Natural killer cell treated with Interleukin-12 subunit alpha and Interleukin-12 subunit beta and Interleukin-15 and Interleukin-18, amount 100 ng/mL, for 72 hours (primary cell): ENCODE data around the gene NOS3. TPM values are rescaled to one million over a fixed set of nuclear protein-coding genes. Genes with fewer than 3 reads are reported as not detected.

Source experiments
- ATAC-seq, 2 donors: fragments of 150-1000 bp; cut with Tn5 transposase in 1 of 2; sonication (Bioruptor Pico), chemical (Tn5 transposase) in 1 of 2; 2 replicates each; pipeline ENCODE4 v1.10.0; 2021
- DNase-seq: peaks from one replicate; pipeline ENCODE4 v3.0.0; 2022; ENCODE audit warnings: low spot score
- H3K27ac Mint-ChIP-seq, 2 donors: 1 replicate in 1 of 2; 2 replicates in 1 of 2; pipeline ENCODE4 v1.8.0; 2022; ENCODE audit warnings: mixed read lengths in 2 of 2, mild to moderate bottlenecking in 1 of 2, moderate library complexity in 1 of 2
- H3K27me3 Mint-ChIP-seq, 2 donors: 1 replicate in 1 of 2; 2 replicates in 1 of 2; pipeline ENCODE4 v1.8.0; 2022; ENCODE audit warnings: mixed read lengths in 2 of 2
- H3K36me3 Mint-ChIP-seq: one replicate; pipeline ENCODE4 v1.8.0; 2022; ENCODE audit warnings: mixed read lengths
- H3K4me1 Mint-ChIP-seq, 2 donors: 1 replicate in 1 of 2; 2 replicates in 1 of 2; pipeline ENCODE4 v1.8.0; 2022; ENCODE audit warnings: low read depth in 2 of 2, mixed read lengths in 2 of 2, mild to moderate bottlenecking in 1 of 2
- H3K4me3 Mint-ChIP-seq: one replicate; pipeline ENCODE4 v1.8.0; 2022; ENCODE audit warnings: mixed read lengths
- H3K9me3 Mint-ChIP-seq: 2 replicates; pipeline ENCODE4 v1.8.0; 2022; ENCODE audit warnings: mixed read lengths
- total RNA-seq, 2 donors: library from RNA; stranded (reverse); gene quantifications; one replicate each; pipeline ENCODE4 v1.2.3, GENCODE V29; 2022

NOS3 gene
- total RNA-seq, 2 donors from 2014 or later = 1.2 to 8.0 TPM

DNA sequence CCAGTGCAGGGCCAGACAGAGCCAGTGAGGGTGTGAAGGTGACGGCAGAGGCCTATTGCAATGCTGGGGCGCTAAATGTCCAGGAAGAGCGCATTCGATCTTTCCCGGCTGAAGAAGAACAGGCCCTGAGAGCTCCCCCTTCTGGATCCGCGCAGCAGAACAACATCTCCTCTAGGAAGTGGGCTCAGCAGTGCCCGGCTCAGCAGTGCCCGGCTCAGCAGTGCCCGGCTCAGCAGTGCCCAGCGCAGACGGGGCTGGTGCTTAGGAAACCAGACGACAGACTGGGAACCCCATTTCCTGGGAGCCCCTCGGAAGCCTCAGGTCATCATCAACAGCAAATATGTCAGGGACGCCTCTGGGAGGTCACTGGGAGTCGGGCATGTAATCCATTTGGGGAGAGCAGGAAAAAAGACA is 4.7 kb upstream of the NOS3 start:
- peaks cover 21 to 24% of the 10 kb centered on the region in 2 donors for H3K27me3 Mint-ChIP-seq
- no peaks in the 10 kb centered on the region for H3K9me3 Mint-ChIP-seq
- DNase-seq (no peak), ATAC-seq (peak; percentile 58 to 77)
- H3K36me3 Mint-ChIP-seq = no peaks in the 10 kb centered on the region
- H3K4me3 Mint-ChIP-seq = no peak overlapping the region
- H3K4me1 Mint-ChIP-seq = peaks cover 11 to 17% of the 10 kb centered on the region in 2 donors
- H3K27ac Mint-ChIP-seq = no peak overlapping the region

DNA sequence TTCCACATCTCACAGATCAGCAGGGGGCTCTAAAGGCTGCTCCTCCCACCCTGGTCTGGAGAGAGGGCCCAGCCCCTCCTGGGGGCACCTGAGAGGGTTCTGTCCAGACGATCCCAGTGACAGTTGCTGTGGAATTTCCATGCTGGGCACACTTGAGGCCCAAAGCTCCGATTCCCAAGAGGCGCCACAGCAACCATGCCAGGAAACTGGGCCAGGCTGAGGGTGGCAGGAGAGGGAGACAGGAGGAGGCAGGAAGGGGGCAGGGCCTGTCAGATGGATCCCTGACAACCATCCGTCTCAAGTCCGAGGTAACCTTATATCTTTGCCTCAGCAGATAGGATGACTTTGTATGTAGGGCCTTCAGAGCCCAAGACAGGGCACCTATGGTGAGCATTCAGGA is 4.3 kb upstream of the NOS3 start:
- peaks cover 11 to 17% of the 10 kb centered on the region in 2 donors for H3K4me1 Mint-ChIP-seq
- H3K36me3 Mint-ChIP-seq = no peaks in the 10 kb centered on the region
- DNase-seq (no peak), ATAC-seq (no peak)
- H3K9me3 Mint-ChIP-seq = no peaks in the 10 kb centered on the region
- H3K27ac Mint-ChIP-seq = no peak overlapping the region
- H3K27me3 Mint-ChIP-seq = peaks cover 17 to 22% of the 10 kb centered on the region in 2 donors
- H3K4me3 Mint-ChIP-seq = no peak overlapping the region

DNA sequence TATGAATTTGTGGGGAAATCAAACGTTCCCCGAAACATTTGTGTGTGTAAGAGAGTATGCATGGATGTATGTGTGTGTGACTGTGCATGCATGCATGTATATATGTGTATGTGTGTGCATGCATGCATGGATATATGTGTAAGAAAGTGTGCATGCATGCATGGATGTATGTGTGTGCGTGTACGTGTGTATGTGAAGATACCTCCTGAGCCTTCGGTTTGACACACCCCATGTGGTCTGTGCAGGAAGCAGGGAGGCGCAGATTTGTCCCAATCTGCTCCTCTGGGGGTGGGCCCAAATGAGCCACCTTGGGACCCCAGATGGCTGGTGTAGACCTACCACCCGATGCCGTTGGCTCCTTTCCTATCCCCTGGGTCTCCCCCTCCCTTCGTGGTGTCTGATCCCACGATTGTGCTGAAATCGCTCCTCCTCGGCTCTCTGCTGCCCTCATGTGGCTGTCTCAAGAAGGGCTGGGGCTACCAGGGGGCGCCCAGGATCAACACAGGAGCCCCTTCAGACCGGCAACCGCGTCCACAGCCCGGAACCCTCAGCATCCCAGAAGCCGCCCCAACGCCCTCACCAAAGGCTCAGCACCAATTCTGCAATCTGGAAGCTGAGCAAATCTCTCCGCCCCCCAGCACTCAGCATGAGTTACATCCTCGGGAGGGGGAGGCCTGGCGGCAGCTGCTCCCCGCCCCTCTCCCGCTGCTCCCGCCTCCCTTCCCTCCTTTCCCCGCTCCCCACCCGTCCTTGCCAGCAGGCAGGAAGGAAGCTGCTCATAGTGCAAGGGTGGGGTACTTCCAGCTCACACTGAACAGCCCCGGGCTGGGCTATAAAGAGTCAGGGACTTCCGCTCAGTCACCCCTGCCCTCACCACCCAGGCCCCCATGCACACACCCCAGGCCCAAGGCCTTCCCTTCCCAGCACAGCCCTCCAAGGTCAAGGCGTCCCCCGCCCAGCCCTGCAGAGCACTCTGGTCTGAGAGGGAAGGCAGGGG is 2.3 kb upstream of the NOS3 start:
- H3K4me1 Mint-ChIP-seq = peaks cover 11 to 21% of the 10 kb centered on the region in 2 donors
- H3K9me3 Mint-ChIP-seq = no peaks in the 10 kb centered on the region
- DNase-seq = no peak
- no peak overlapping the region for H3K27ac Mint-ChIP-seq
- no peaks in the 10 kb centered on the region for H3K36me3 Mint-ChIP-seq
- H3K27me3 Mint-ChIP-seq = peaks cover 2 to 12% of the 10 kb centered on the region in 2 donors
- ATAC-seq = peak; percentile 68 to 74
- no peak overlapping the region for H3K4me3 Mint-ChIP-seq

DNA sequence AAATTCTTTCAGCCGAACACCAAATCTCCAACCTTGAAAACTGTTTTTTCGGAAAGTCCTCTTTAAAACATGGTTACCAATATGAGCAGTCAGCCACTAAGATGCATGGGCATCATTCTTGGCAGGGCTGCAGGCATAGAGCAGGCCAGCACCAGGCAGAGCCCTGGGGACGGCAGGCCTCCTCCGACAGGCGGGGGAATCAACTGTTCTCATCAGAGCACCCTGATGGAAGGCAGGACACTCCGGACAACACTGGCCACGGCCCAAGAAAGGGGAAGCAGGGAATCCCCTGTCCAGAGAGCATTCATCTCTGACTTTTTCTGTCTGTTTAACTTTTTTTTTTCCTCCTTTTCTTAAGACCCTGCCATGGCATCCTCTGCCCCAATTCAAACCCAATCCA is 1.4 kb upstream of the NOS3 start:
- H3K9me3 Mint-ChIP-seq = no peaks in the 10 kb centered on the region
- peaks cover 0 to 12% of the 10 kb centered on the region in 2 donors for H3K27me3 Mint-ChIP-seq
- H3K27ac Mint-ChIP-seq = no peak overlapping the region
- DNase-seq = no peak
- no peaks in the 10 kb centered on the region for H3K36me3 Mint-ChIP-seq
- no peak for ATAC-seq
- H3K4me3 Mint-ChIP-seq = no peak overlapping the region
- peaks cover 16 to 24% of the 10 kb centered on the region in 2 donors for H3K4me1 Mint-ChIP-seq

DNA sequence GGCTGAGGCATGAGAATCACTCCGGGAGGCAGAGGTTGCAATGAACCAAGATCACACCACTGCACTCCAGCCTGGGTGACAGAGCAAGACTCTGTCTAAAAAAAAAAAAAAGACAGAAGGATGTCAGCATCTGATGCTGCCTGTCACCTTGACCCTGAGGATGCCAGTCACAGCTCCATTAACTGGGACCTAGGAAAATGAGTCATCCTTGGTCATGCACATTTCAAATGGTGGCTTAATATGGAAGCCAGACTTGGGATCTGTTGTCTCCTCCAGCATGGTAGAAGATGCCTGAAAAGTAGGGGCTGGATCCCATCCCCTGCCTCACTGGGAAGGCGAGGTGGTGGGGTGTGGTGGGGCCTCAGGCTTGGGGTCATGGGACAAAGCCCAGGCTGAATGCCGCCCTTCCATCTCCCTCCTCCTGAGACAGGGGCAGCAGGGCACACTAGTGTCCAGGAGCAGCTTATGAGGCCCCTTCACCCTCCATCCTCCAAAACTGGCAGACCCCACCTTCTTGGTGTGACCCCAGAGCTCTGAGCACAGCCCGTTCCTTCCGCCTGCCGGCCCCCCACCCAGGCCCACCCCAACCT is 1.3 kb downstream of the NOS3 start:
- peaks cover 10 to 18% of the 10 kb centered on the region in 2 donors for H3K4me1 Mint-ChIP-seq
- H3K36me3 Mint-ChIP-seq = no peaks in the 10 kb centered on the region
- ATAC-seq (no peak), DNase-seq (no peak)
- no peak overlapping the region for H3K4me3 Mint-ChIP-seq
- peak overlapping the region in 1 of 2 donors; percentile 58 for H3K27ac Mint-ChIP-seq
- no peaks in the 10 kb centered on the region for H3K9me3 Mint-ChIP-seq
- H3K27me3 Mint-ChIP-seq = peaks cover 0 to 3% of the 10 kb centered on the region in 2 donors

DNA sequence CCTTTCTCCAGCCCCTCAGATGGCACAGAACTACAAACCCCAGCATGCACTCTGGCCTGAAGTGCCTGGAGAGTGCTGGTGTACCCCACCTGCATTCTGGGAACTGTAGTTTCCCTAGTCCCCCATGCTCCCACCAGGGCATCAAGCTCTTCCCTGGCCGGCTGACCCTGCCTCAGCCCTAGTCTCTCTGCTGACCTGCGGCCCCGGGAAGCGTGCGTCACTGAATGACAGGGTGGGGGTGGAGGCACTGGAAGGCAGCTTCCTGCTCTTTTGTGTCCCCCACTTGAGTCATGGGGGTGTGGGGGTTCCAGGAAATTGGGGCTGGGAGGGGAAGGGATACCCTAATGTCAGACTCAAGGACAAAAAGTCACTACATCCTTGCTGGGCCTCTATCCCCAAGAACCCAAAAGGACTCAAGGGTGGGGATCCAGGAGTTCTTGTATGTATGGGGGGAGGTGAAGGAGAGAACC is 2.1 kb downstream of the NOS3 start:
- ATAC-seq = peak in 1 of 2 donors; percentile 64
- Mint-ChIP-seq H3K36me3 (no peaks in the 10 kb centered on the region), H3K27ac (peak overlapping the region in 1 of 2 donors; percentile 58)

DNA sequence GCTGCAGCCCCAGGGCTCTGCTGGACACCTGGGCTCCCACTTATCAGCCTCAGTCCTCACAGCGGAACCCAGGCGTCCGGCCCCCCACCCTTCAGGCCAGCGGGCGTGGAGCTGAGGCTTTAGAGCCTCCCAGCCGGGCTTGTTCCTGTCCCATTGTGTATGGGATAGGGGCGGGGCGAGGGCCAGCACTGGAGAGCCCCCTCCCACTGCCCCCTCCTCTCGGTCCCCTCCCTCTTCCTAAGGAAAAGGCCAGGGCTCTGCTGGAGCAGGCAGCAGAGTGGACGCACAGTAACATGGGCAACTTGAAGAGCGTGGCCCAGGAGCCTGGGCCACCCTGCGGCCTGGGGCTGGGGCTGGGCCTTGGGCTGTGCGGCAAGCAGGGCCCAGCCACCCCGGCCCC is 2.7 kb downstream of the NOS3 start:
- Mint-ChIP-seq H3K27me3 (peaks cover 0 to 3% of the 10 kb centered on the region in 2 donors), H3K4me1 (peaks cover 5 to 21% of the 10 kb centered on the region in 2 donors), H3K27ac (no peak overlapping the region), H3K36me3 (no peaks in the 10 kb centered on the region), H3K4me3 (no peak overlapping the region), H3K9me3 (no peaks in the 10 kb centered on the region)
- ATAC-seq = no peak
- DNase-seq = no peak

More for the DNA sequence above, 2.1 kb downstream of the NOS3 start:
- DNase-seq = no peak
- no peaks in the 10 kb centered on the region for H3K9me3 Mint-ChIP-seq
- peaks cover 0 to 3% of the 10 kb centered on the region in 2 donors for H3K27me3 Mint-ChIP-seq
- H3K4me3 Mint-ChIP-seq = no peak overlapping the region
- peaks cover 10 to 24% of the 10 kb centered on the region in 2 donors for H3K4me1 Mint-ChIP-seq

DNA sequence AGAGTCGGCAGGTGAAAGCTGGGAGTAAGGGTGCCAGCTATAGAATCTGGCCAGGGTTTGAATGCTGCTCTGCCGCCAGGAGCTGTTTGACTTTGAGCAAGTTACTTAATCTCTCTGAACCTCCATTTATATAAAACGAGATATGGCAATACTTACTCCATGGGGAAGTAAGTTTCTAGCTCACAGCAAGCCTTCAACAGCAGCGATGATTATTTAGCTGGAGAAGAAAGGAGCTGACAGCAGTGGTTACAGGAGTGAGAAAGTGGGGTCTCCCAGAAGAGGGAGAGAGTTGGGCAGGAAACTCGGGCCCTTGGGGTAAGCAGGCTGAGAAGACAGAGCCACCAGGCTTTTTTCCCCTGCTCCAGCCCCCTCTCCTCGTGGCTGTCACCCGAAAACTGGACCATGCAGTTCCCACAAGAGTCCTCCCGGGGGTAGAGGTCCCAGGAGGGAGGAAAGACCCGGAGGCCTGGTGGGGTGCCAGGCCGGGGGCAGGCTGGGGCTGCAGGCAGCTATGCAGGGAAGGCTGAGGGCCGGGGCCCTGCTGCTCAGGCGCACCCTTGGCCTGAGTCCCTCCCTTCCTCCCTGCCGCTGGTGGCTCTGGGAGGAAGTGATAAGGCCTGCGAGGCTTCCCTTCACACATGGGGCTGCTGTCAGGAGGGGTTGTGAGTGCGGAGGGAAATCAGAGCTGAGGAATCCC is 3.5 kb downstream of the NOS3 start:
- DNase-seq = no peak
- Mint-ChIP-seq H3K27ac (no peak overlapping the region), H3K27me3 (peaks cover 0 to 3% of the 10 kb centered on the region in 2 donors), H3K9me3 (no peaks in the 10 kb centered on the region), H3K36me3 (no peaks in the 10 kb centered on the region), H3K4me3 (peak overlapping the region; percentile 30), H3K4me1 (peaks cover 5 to 17% of the 10 kb centered on the region in 2 donors)
- ATAC-seq = peak; percentile 56 to 59

DNA sequence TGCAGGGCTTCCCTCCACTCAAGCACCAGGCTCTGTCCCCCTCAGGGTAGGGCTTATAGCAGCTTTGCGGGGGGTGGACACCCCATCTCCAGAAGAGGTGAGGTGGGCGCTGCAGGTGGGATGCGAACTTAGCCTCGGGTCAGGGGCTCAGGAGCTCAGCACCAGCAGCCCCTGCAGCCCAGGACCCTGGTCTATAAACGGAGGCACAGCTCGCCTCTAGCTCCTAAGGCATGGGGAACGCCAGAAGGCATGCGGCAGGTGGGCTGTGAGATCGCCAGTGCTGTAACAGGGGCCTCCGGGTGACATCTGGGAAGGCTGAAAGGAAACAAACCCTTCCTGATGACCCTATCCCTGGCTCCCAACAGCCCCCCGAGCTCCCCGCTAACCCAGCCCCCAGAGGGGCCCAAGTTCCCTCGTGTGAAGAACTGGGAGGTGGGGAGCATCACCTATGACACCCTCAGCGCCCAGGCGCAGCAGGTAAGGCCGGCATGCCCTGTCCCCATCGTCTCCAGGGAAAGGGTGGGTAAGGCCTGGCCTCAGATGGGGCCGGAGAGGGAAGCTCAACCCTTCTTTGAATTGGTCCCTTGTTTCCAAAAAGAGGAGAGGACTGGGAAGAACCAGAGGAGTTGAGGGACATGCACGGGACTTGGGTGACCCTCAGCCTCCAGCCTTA is 4.2 kb downstream of the NOS3 start:
- Mint-ChIP-seq H3K4me1 (peaks cover 5 to 23% of the 10 kb centered on the region in 2 donors), H3K4me3 (no peak overlapping the region), H3K36me3 (no peaks in the 10 kb centered on the region), H3K9me3 (no peaks in the 10 kb centered on the region), H3K27ac (no peak overlapping the region), H3K27me3 (peaks cover 0 to 3% of the 10 kb centered on the region in 2 donors)
- ATAC-seq = no peak
- no peak for DNase-seq

DNA sequence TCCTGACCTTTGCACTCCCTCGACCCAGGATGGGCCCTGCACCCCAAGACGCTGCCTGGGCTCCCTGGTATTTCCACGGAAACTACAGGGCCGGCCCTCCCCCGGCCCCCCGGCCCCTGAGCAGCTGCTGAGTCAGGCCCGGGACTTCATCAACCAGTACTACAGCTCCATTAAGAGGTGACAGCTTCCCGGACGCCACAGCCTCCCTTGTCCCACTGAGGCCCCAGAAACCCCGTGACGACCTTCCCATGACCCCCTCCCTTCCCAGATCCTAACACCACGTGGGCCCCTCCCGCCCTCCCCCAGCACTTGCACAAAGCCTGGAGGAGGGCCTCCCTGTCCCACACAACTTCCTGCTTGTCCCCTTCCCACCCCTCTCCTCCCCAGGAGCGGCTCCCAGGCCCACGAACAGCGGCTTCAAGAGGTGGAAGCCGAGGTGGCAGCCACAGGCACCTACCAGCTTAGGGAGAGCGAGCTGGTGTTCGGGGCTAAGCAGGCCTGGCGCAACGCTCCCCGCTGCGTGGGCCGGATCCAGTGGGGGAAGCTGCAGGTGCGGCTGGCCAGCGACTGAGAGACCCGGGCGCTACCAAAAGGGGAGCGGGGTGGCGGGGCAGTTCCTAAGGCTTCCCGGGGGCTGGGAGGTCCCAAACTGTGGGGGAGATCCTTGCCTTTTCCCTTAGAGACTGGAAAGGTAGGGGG is 5.7 kb downstream of the NOS3 start:
- Mint-ChIP-seq H3K4me3 (no peak overlapping the region), H3K36me3 (no peaks in the 10 kb centered on the region), H3K9me3 (no peaks in the 10 kb centered on the region), H3K27ac (no peak overlapping the region), H3K4me1 (peaks cover 16 to 33% of the 10 kb centered on the region in 2 donors), H3K27me3 (peaks cover 0 to 5% of the 10 kb centered on the region in 2 donors)
- ATAC-seq (no peak), DNase-seq (no peak)

DNA sequence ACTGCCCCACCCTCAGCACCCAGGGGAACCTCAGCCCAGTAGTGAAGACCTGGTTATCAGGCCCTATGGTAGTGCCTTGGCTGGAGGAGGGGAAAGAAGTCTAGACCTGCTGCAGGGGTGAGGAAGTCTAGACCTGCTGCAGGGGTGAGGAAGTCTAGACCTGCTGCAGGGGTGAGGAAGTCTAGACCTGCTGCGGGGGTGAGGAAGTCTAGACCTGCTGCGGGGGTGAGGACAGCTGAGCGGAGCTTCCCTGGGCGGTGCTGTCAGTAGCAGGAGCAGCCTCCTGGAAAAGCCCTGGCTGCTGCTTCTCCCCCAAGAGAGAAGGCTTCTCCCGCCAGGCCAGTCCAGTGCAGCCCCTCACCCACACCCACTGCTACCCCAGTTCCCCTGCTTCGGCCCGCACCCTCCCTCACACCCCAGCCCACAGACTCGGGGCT is 6.3 kb downstream of the NOS3 start:
- Mint-ChIP-seq H3K27me3 (peaks cover 0 to 5% of the 10 kb centered on the region in 2 donors), H3K9me3 (no peaks in the 10 kb centered on the region), H3K4me3 (no peak overlapping the region), H3K27ac (no peak overlapping the region), H3K4me1 (peaks cover 16 to 36% of the 10 kb centered on the region in 2 donors), H3K36me3 (no peaks in the 10 kb centered on the region)
- no peak for ATAC-seq
- DNase-seq = no peak

DNA sequence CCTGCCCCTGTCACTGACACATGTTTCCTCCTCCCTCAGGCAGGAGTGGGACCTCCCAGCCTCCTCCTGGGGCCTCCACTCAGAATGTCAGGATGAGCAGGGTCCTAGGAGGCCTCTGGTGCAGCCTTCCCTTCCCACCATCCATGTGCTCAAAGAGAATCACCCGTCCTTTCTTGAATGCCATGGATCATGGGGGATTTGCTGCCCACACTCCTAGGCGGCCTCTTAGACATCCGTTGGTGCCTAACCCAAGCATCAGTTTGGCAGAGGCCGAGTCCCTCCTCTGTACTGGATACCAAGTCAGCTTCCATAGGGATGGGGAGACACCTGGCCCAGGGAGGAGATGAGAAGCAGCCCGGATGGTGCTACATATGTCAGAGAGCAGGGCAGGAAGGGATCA is 7.0 kb downstream of the NOS3 start:
- no peak for DNase-seq
- Mint-ChIP-seq H3K36me3 (no peaks in the 10 kb centered on the region), H3K9me3 (no peaks in the 10 kb centered on the region), H3K27ac (no peak overlapping the region), H3K4me3 (no peak overlapping the region), H3K4me1 (peaks cover 16 to 36% of the 10 kb centered on the region in 2 donors), H3K27me3 (peaks cover 0 to 2% of the 10 kb centered on the region in 2 donors)
- no peak for ATAC-seq
